ENCODE data around the gene ZNF750. TPM values are rescaled to one million over a fixed set of nuclear protein-coding genes. Genes with fewer than 3 reads are reported as not detected.

The ZNF750 gene
- total RNA-seq, 4 donors from 2014 or later = 202 to 426 (median 294) TPM

- DNase-seq (ENCODE audit: low spot score in 2 of 2) = no peak
- intact Hi-C loops (cut with DNase I; ENCODE audit: low total_unique reads) = no loop called here
- no peak overlapping the region for H3K4me3 ChIP-seq (ENCODE audit: low read depth, poor library complexity, severe bottlenecking)
- TF ChIP-seq POLR2A (IDR thresholded peaks at IDR 0.05) (no peak), CTCF (IDR thresholded peaks at IDR 0.05) (no peak)
- WGBS, 2 donors = 90 to 91% methylated on average over 12 of the region's 12 CpGs
Observed at GRCh38 chr17:82851381-82851780, 11.6 kb upstream of the ZNF750 start.

- WGBS, 2 donors = 90 to 91% methylated on average over 33 of the region's 33 CpGs
- TF ChIP-seq POLR2A (IDR thresholded peaks at IDR 0.05) (no peak), CTCF (IDR thresholded peaks at IDR 0.05) (no peak)
- DNase-seq (ENCODE audit: low spot score in 2 of 2) = no peak
- intact Hi-C loops (cut with DNase I; ENCODE audit: low total_unique reads) = no loop called here
- H3K4me3 ChIP-seq (ENCODE audit: low read depth, poor library complexity, severe bottlenecking) = no peak overlapping the region
Observed at GRCh38 chr17:82849076-82849945, 9.5 kb upstream of the ZNF750 start.

GRCh38 chr17:82848022-82848592 lies 8.3 kb upstream of the ZNF750 start:
- H3K4me3 ChIP-seq (ENCODE audit: low read depth, poor library complexity, severe bottlenecking) = no peak overlapping the region
- no peak for DNase-seq (ENCODE audit: low spot score in 2 of 2)
- intact Hi-C loops (cut with DNase I; ENCODE audit: low total_unique reads) = no loop called here
- 75 to 87% methylated on average over 22 to 23 of the region's 23 CpGs for WGBS, 2 donors
- TF ChIP-seq CTCF (IDR thresholded peaks at IDR 0.05) (no peak), POLR2A (IDR thresholded peaks at IDR 0.05) (no peak)

- TF ChIP-seq POLR2A (IDR thresholded peaks at IDR 0.05) (no peak), CTCF (IDR thresholded peaks at IDR 0.05) (no peak)
- no peak overlapping the region for H3K4me3 ChIP-seq (ENCODE audit: low read depth, poor library complexity, severe bottlenecking)
- no peak for DNase-seq (ENCODE audit: low spot score in 2 of 2)
- 79 to 83% methylated on average over 25 of the region's 25 CpGs for WGBS, 2 donors
- intact Hi-C loops (cut with DNase I; ENCODE audit: low total_unique reads) = no loop called here
Observed at GRCh38 chr17:82846061-82846691, 6.4 kb upstream of the ZNF750 start.

GRCh38 chr17:82845163-82845807 lies 5.5 kb upstream of the ZNF750 start:
- H3K4me3 ChIP-seq (ENCODE audit: low read depth, poor library complexity, severe bottlenecking) = no peak overlapping the region
- no peak for TF ChIP-seq CTCF (IDR thresholded peaks at IDR 0.05)
- TF ChIP-seq POLR2A (IDR thresholded peaks at IDR 0.05) = no peak
- intact Hi-C loops (cut with DNase I; ENCODE audit: low total_unique reads) = no loop called here
- DNase-seq (ENCODE audit: low spot score in 2 of 2) = no peak
- WGBS, 2 donors = 85 to 88% methylated on average over 24 of the region's 24 CpGs

Data from lower leg skin (tissue), 4 donors.